ENCODE results near the gene EIPR1. TPM values are rescaled to one million over a fixed set of nuclear protein-coding genes. Genes with fewer than 3 reads are reported as not detected.

The EIPR1 gene
- total and polyA plus RNA-seq, 2 of the 4 experiments (the other 2 are of a cell fraction), result 46.5 to 67.4 TPM

- dilution Hi-C loops (cut with HindIII; ENCODE audit: low sequenced_read_pairs, unreplicated experiment) (no loop called here), intact Hi-C loops (cut with micrococcal nuclease) (no loop called here), in situ Hi-C loops (cut with MboI; ENCODE audit: low sequenced_read_pairs) (no loop called here)
- peaks cover 8% of the 10 kb centered on the region for H3K9me1 ChIP-seq (ENCODE audit: insufficient read depth, low read length)
- no peak overlapping the region for H3K4me3 ChIP-seq (ENCODE audit: insufficient read depth, low read depth, low read length)
- H3K9ac ChIP-seq (ENCODE audit: low read depth, low read length), result no peak overlapping the region
- H3K4ac ChIP-seq (ENCODE audit: low read depth, low read length), result no peak overlapping the region
- no peak for DNase-seq
- TF ChIP-seq CTCF (conservative IDR thresholded peaks at IDR 0.05; ENCODE audit: low read depth, low read length) (no peak), USF2 (IDR thresholded peaks at IDR 0.05; ENCODE audit: low read depth, low read length) (no peak), CEBPB (IDR thresholded peaks at IDR 0.05; ENCODE audit: low read depth, low read length) (no peak), ELK1 (IDR thresholded peaks at IDR 0.05; ENCODE audit: borderline replicate concordance, low read depth, low read length) (no peak), NFE2L2 (IDR thresholded peaks at IDR 0.05; ENCODE audit: low read depth, low read length) (no peak), RCOR1 (IDR thresholded peaks at IDR 0.05; ENCODE audit: insufficient replicate concordance, low read length) (no peak), FOS (IDR thresholded peaks at IDR 0.05; ENCODE audit: low read depth, low read length) (no peak), SMC3 (IDR thresholded peaks at IDR 0.05; ENCODE audit: low read depth, low read length) (no peak), RFX5 (IDR thresholded peaks at IDR 0.05; ENCODE audit: low read depth, low read length) (no peak), MAZ (IDR thresholded peaks at IDR 0.05; ENCODE audit: borderline replicate concordance, low read depth, low read length) (no peak)
- no peak overlapping the region for H3K23ac ChIP-seq (ENCODE audit: low read depth, low read length)
- H3K4me1 ChIP-seq (ENCODE audit: control insufficient read depth, insufficient read depth, low read length), result no peaks in the 10 kb centered on the region
- POLR2A ChIA-PET (ENCODE audit: unreplicated experiment), result no interaction called here
- H4K5ac ChIP-seq (ENCODE audit: low read depth, low read length), result no peak overlapping the region
- H4K8ac ChIP-seq (ENCODE audit: low read depth in 2 of 2, low read length in 2 of 2), result no peak overlapping the region
- ATAC-seq (ENCODE audit: low read depth), result no peak
- no peak overlapping the region for H2BK15ac ChIP-seq (ENCODE audit: low read depth, low read length)
- no TSS peak for BruUV-seq (replicated peaks)
- H3K27me3 ChIP-seq (ENCODE audit: control insufficient read depth, insufficient read depth, low read length), result no peaks in the 10 kb centered on the region
- no peak overlapping the region for H3K27ac ChIP-seq (ENCODE audit: insufficient read depth, low read length)
- H2AK5ac ChIP-seq (ENCODE audit: low read depth, low read length), result no peak overlapping the region
- H2BK20ac ChIP-seq (ENCODE audit: low read depth, low read length), result no peak overlapping the region
- no peak overlapping the region for H3K4me2 ChIP-seq (ENCODE audit: low read depth, low read length)
- H4K20me1 ChIP-seq (ENCODE audit: insufficient read depth, low read length), result no peaks in the 10 kb centered on the region; the same call in 1 of the 2 replicates
- no peaks in the 10 kb centered on the region for H3K79me1 ChIP-seq (ENCODE audit: low read depth in 1 of 2, low read length in 2 of 2)
- H2AFZ ChIP-seq (replicated peaks; ENCODE audit: low read length, poor library complexity), result no peak overlapping the region
- H3K36me3 ChIP-seq (ENCODE audit: control insufficient read depth, insufficient read depth, low read length), result no peaks in the 10 kb centered on the region; the same call in 1 of the 2 replicates
- no peak overlapping the region for H2AK9ac ChIP-seq (replicated peaks; ENCODE audit: low read depth, low read length, poor library complexity)
- no peak overlapping the region for H4K91ac ChIP-seq (ENCODE audit: insufficient read depth, low read depth, low read length)
- CTCF ChIA-PET, result interaction anchor here (0.7 kb wide), 1 partner anchor 38 kb away, joined by 3 read pairs; no protein-coding TSS in a partner anchor
- no peak overlapping the region for H3K56ac ChIP-seq (ENCODE audit: extremely low read depth, insufficient read depth, low read length)
- no CpG with 5 or more reads among the region's 4 CpGs for whole genome bisulfite sequencing, 2 experiments (ENCODE audit: extremely low coverage in 2 of 2, insufficient read length in 1 of 2)
- no peaks in the 10 kb centered on the region for H3K9me3 ChIP-seq (ENCODE audit: control insufficient read depth, insufficient read depth, low read length)
- no peak overlapping the region for H3K18ac ChIP-seq (ENCODE audit: low read depth, low read length)
- H2BK5ac ChIP-seq (ENCODE audit: low read depth, low read length, poor library complexity, severe bottlenecking), result no peak overlapping the region
- H2BK120ac ChIP-seq (ENCODE audit: low read depth, low read length), result no peak overlapping the region
- no peak overlapping the region for H3K14ac ChIP-seq (replicated peaks; ENCODE audit: low read depth, low read length)
Observed at GRCh38 chr2:3205845-3206244, 171.8 kb downstream of the EIPR1 start.

Data from IMR-90 (cell line).